Neuronal stem cell (in vitro differentiated cells): ENCODE data around the gene DHRS13.

ENCODE experiments used
- DNase-seq: peaks from one replicate; pipeline ENCODE4 v3.0.0-alpha.2; 2013; ENCODE audit warnings: low spot score
- H2AFZ ChIP-seq: one replicate; pipeline ENCODE4 v1.6.1; 2013; ENCODE audit warnings: mild to moderate bottlenecking, low read length, inconsistent platforms
- H2AK5ac ChIP-seq: 2 replicates; pipeline ENCODE4 v1.6.1; 2013; ENCODE audit warnings: low read depth, mild to moderate bottlenecking, inconsistent platforms, low read length, moderate library complexity, mixed read lengths
- H2BK120ac ChIP-seq: 2 replicates; pipeline ENCODE4 v1.6.1; 2013; ENCODE audit warnings: low read depth, mild to moderate bottlenecking, inconsistent platforms, low read length, moderate library complexity, mixed read lengths
- H2BK12ac ChIP-seq: one replicate; pipeline ENCODE4 v1.6.1; 2013; ENCODE audit warnings: low read length, inconsistent platforms
- H2BK15ac ChIP-seq: 2 replicates; pipeline ENCODE4 v1.6.1; 2013; ENCODE audit warnings: mild to moderate bottlenecking, low read length, inconsistent platforms, mixed read lengths
- H2BK5ac ChIP-seq: one replicate; pipeline ENCODE4 v1.6.1; 2013; ENCODE audit warnings: inconsistent platforms, mild to moderate bottlenecking, low read length, moderate library complexity
- H3K14ac ChIP-seq: one replicate; pipeline ENCODE4 v1.6.1; 2013; ENCODE audit warnings: low read length, inconsistent platforms
- H3K18ac ChIP-seq: 2 replicates; pipeline ENCODE4 v1.6.1; 2013; ENCODE audit warnings: low read length, inconsistent platforms
- H3K23ac ChIP-seq: 2 replicates; pipeline ENCODE4 v1.6.1; 2013; ENCODE audit warnings: low read depth, mild to moderate bottlenecking, mixed read lengths, low read length, inconsistent platforms; ENCODE audit not compliant: poor library complexity
- H3K27ac ChIP-seq: replicated peaks from 3 replicates; pipeline ENCODE4 v1.5.1; 2013; ENCODE audit warnings: low read length, inconsistent platforms
- H3K27me3 ChIP-seq, 3 experiments: 2 replicates each; pipeline ENCODE4 v1.6.1; 2013; ENCODE audit warnings: low read length in 3 of 3, mild to moderate bottlenecking in 2 of 3, inconsistent platforms in 1 of 3, low read depth in 1 of 3, mixed read lengths in 1 of 3, moderate library complexity in 1 of 3; ENCODE audit not compliant: control insufficient read depth in 3 of 3, insufficient read depth in 3 of 3
- H3K36me3 ChIP-seq, 2 donors: replicated peaks in 1 of 2; 2 replicates each; pipeline ENCODE4 v1.6.1; 2013; ENCODE audit warnings: low read length in 2 of 2; ENCODE audit not compliant: control insufficient read depth in 2 of 2, insufficient read depth in 2 of 2
- H3K4ac ChIP-seq: 2 replicates; pipeline ENCODE4 v1.6.1; 2013; ENCODE audit warnings: inconsistent platforms, mild to moderate bottlenecking, low read length, moderate library complexity
- H3K4me1 ChIP-seq, 2 donors: 1 replicate in 1 of 2; 2 replicates in 1 of 2; pipeline ENCODE4 v1.6.1; 2013; ENCODE audit warnings: low read length in 2 of 2, low read depth in 1 of 2; ENCODE audit not compliant: control insufficient read depth in 2 of 2, insufficient read depth in 1 of 2
- H3K4me2 ChIP-seq: one replicate; pipeline ENCODE4 v1.6.1; 2013; ENCODE audit warnings: mild to moderate bottlenecking, low read length, inconsistent platforms; ENCODE audit not compliant: insufficient read depth, poor library complexity, severe bottlenecking
- H3K4me3 ChIP-seq, 2 donors: 2 replicates each; pipeline ENCODE4 v1.5.1; 2013; ENCODE audit warnings: low read length in 2 of 2, mild to moderate bottlenecking in 2 of 2, inconsistent platforms in 1 of 2, moderate library complexity in 1 of 2
- H3K79me1 ChIP-seq: one replicate; pipeline ENCODE4 v1.6.1; 2013; ENCODE audit warnings: low read depth, mild to moderate bottlenecking, inconsistent platforms, low read length, moderate library complexity
- H3K9ac ChIP-seq: one replicate; pipeline ENCODE4 v1.6.1; 2013; ENCODE audit warnings: mild to moderate bottlenecking, low read depth, low read length, inconsistent platforms; ENCODE audit not compliant: poor library complexity
- H3K9me3 ChIP-seq, 2 donors: replicated peaks in 1 of 2; 2 replicates each; pipeline versions ENCODE3 to v1.6.1; 2013; ENCODE audit warnings: low read length in 2 of 2, mild to moderate bottlenecking in 2 of 2, inconsistent platforms in 1 of 2, low read depth in 1 of 2, mixed read lengths in 1 of 2, moderate library complexity in 1 of 2; ENCODE audit not compliant: control insufficient read depth in 2 of 2, insufficient read depth in 1 of 2
- H4K8ac ChIP-seq: one replicate; pipeline ENCODE4 v1.6.1; 2013; ENCODE audit warnings: low read depth, mild to moderate bottlenecking, inconsistent platforms, low read length, moderate library complexity
- H4K91ac ChIP-seq: one replicate; pipeline ENCODE4 v1.6.1; 2013; ENCODE audit warnings: low read length, low read depth, mild to moderate bottlenecking, inconsistent platforms; ENCODE audit not compliant: poor library complexity
- WGBS, 2 donors: extraction: QIAGEN DNeasy Blood & Tissue Kit; methylation state at CpG; one replicate each; pipeline ENCODE4 v1.1.7; 2013; ENCODE audit warnings: missing lambda C conversion rate in 2 of 2, mixed read lengths in 1 of 2; ENCODE audit not compliant: insufficient read length in 2 of 2, insufficient replicate concordance in 1 of 2; ENCODE audit errors: extremely low coverage in 2 of 2; 5-methylcytosine and 5-hydroxymethylcytosine counted together

DHRS13 gene

DNA sequence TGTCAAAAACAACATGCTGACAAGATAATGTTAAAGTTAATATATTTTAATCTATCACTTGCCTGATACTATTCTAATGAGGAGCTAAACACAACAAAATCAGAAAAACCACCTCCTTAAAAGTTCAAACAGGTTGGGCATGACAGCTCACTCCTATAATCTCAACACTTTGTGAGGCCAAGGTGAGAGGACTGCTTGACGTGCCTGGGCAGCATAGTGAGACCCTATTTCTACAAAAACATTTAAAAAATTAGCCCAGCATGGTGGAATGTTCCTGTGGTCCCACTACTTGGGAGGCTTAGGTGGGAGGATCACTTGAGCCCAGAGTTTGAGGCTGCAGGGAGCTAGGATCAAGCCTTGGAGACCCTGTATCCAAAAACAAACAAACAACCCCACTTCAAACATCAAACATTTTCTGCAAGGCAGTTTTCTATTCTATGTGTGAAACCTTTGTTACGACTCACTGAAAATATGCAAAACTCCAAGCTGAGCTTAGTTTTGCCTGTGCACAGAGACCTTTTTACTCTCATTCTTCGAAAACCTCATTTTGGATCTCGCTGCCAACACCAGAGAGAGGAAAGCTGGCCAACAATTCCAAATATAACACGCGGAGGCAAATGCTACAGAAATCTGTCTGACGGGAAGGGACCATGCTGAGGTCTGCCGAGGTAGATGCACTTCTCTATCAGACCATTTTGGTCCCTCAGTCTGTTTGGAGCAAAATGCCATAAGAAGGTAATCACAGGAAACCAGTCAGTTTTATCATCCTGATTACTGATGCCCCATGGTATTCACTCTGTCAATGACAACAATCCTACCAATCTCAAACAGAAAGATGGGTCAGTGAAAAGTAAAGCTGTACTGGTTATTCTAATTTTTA, 42.2 kb upstream of the DHRS13 start:
- H3K79me1 ChIP-seq: peaks cover 6% of the 10 kb centered on the region
- no peak overlapping the region for H2AK5ac ChIP-seq
- peaks cover 0 to 65% of the 10 kb centered on the region in 2 donors for H3K36me3 ChIP-seq
- no peak for DNase-seq
- H2BK12ac ChIP-seq: no peak overlapping the region
- no peak overlapping the region for H4K91ac ChIP-seq
- H2BK15ac ChIP-seq: no peak overlapping the region
- H2AFZ ChIP-seq: no peak overlapping the region
- peaks cover 6 to 20% of the 10 kb centered on the region in 2 donors for H3K4me1 ChIP-seq
- H3K4me2 ChIP-seq: no peak overlapping the region
- H3K9ac ChIP-seq: no peak overlapping the region
- no peak overlapping the region for H3K4ac ChIP-seq
- no peak overlapping the region for H2BK5ac ChIP-seq
- no peak overlapping the region for H3K4me3 ChIP-seq
- H2BK120ac ChIP-seq: no peak overlapping the region
- H3K27me3 ChIP-seq: no peaks in the 10 kb centered on the region
- no peak overlapping the region for H3K14ac ChIP-seq
- H3K18ac ChIP-seq: no peak overlapping the region
- no peak overlapping the region for H3K27ac ChIP-seq
- H3K23ac ChIP-seq: no peak overlapping the region
- no peak overlapping the region for H4K8ac ChIP-seq
- WGBS, 2 donors: no CpG with 5 or more reads among the region's 8 CpGs
- peaks cover 0 to 4% of the 10 kb centered on the region in 2 donors for H3K9me3 ChIP-seq

DNA sequence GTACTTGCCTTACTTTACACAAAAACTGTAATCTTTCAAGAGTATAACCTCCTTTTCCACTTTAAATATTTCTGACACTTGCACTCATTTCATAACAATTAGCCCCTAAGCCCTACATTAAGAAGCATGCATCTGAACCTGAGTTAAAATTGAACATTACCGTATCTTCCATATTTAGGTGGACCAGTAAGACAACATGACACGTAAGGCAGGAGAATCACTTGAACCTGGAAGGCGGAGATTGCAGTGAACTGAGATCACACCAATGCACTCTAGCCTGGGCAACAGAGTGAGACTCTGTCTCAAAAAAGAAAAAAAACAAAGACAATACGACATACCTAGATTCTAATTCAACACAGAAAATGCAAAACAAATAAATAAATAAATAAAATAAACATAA, 41.5 kb upstream of the DHRS13 start:
- no peak overlapping the region for H3K23ac ChIP-seq
- no peak overlapping the region for H2AK5ac ChIP-seq
- no CpG with 5 or more reads among the region's 4 CpGs for WGBS, 2 donors
- H3K4me3 ChIP-seq: no peak overlapping the region
- no peak overlapping the region for H2AFZ ChIP-seq
- no peak overlapping the region for H3K27ac ChIP-seq
- peaks cover 11 to 28% of the 10 kb centered on the region in 2 donors for H3K4me1 ChIP-seq
- H3K79me1 ChIP-seq: peaks cover 2% of the 10 kb centered on the region
- H3K36me3 ChIP-seq: peaks cover 0 to 69% of the 10 kb centered on the region in 2 donors
- no peak for DNase-seq
- H3K18ac ChIP-seq: no peak overlapping the region
- H2BK12ac ChIP-seq: no peak overlapping the region
- peaks cover 0 to 4% of the 10 kb centered on the region in 2 donors for H3K9me3 ChIP-seq
- no peaks in the 10 kb centered on the region for H3K27me3 ChIP-seq
- no peak overlapping the region for H3K4me2 ChIP-seq
- no peak overlapping the region for H3K4ac ChIP-seq
- H4K8ac ChIP-seq: no peak overlapping the region
- no peak overlapping the region for H2BK120ac ChIP-seq
- H3K14ac ChIP-seq: no peak overlapping the region
- no peak overlapping the region for H2BK15ac ChIP-seq
- no peak overlapping the region for H4K91ac ChIP-seq
- H3K9ac ChIP-seq: no peak overlapping the region
- no peak overlapping the region for H2BK5ac ChIP-seq

DNA sequence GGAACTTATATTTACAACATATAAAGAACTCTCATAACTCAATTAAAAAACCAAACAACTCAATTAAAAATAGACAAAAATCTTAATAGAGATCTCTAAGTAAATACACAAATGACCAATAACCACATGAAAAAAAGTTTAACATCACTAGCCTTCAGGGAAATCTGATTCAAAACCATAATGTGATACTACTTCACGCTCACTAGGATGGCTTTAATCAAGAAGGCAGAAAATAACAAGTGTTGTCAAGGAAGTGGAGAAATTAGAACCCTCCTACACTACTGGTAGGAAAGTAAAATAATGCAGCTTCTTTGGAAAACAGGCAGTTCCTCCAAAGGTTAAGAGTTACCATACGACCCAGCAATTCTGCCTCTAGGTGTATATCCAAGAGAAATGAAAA, 40.0 kb upstream of the DHRS13 start:
- WGBS, 2 donors: no CpG with 5 or more reads among the region's 2 CpGs
- H3K18ac ChIP-seq: no peak overlapping the region
- DNase-seq: no peak
- H2AK5ac ChIP-seq: no peak overlapping the region
- no peak overlapping the region for H3K9ac ChIP-seq
- H2BK5ac ChIP-seq: no peak overlapping the region
- H2BK120ac ChIP-seq: no peak overlapping the region
- no peak overlapping the region for H3K23ac ChIP-seq
- H2AFZ ChIP-seq: no peak overlapping the region
- peaks cover 11 to 30% of the 10 kb centered on the region in 2 donors for H3K4me1 ChIP-seq
- H3K4me3 ChIP-seq: no peak overlapping the region
- no peak overlapping the region for H4K91ac ChIP-seq
- H3K27me3 ChIP-seq: no peaks in the 10 kb centered on the region
- H2BK15ac ChIP-seq: no peak overlapping the region
- H3K9me3 ChIP-seq: peaks cover 0 to 4% of the 10 kb centered on the region in 2 donors
- H3K27ac ChIP-seq: no peak overlapping the region
- no peak overlapping the region for H3K4ac ChIP-seq
- no peak overlapping the region for H3K14ac ChIP-seq
- H3K36me3 ChIP-seq: peaks cover 0 to 72% of the 10 kb centered on the region in 2 donors
- peaks cover 2% of the 10 kb centered on the region for H3K79me1 ChIP-seq
- no peak overlapping the region for H2BK12ac ChIP-seq
- H3K4me2 ChIP-seq: no peak overlapping the region
- no peak overlapping the region for H4K8ac ChIP-seq

- Histone ChIP-seq H4K91ac (no peak overlapping the region), H3K18ac (no peak overlapping the region), H3K36me3 (peaks cover 0 to 72% of the 10 kb centered on the region in 2 donors), H3K79me1 (peaks cover 2% of the 10 kb centered on the region), H3K4me3 (no peak overlapping the region), H3K4me2 (no peak overlapping the region), H2BK120ac (no peak overlapping the region), H3K27me3 (no peaks in the 10 kb centered on the region), H4K8ac (no peak overlapping the region), H3K27ac (no peak overlapping the region), H3K23ac (no peak overlapping the region), H3K9me3 (peaks cover 0 to 4% of the 10 kb centered on the region in 2 donors), H2AK5ac (no peak overlapping the region), H3K9ac (no peak overlapping the region), H2BK12ac (no peak overlapping the region), H3K4ac (no peak overlapping the region), H2AFZ (no peak overlapping the region), H3K4me1 (peaks cover 22 to 38% of the 10 kb centered on the region in 2 donors), H3K14ac (no peak overlapping the region), H2BK5ac (no peak overlapping the region), H2BK15ac (no peak overlapping the region)
- no CpG with 5 or more reads among the region's 1 CpG for WGBS, 2 donors
- no peak for DNase-seq
Measured at GRCh38 chr17:28941251-28941650, 38.4 kb upstream of the DHRS13 start.
